NCI-H1105 (cell line): ENCODE results near the gene TMEM239.
"Not testable (repeated sequence)": the region's sequence is repeated elsewhere in the genome, so short reads cannot be mapped to it uniquely, and the experiment has no call there.

ENCODE experiments used
- DNase-seq: peaks from one replicate; lab custom pipeline; 2025; lab: John Stamatoyannopoulos, UW

Gene TMEM239

GRCh38 chr20:2799688-2800520 lies 16.3 kb upstream of the TMEM239 start:
- DNase-seq, result no peak

DNA sequence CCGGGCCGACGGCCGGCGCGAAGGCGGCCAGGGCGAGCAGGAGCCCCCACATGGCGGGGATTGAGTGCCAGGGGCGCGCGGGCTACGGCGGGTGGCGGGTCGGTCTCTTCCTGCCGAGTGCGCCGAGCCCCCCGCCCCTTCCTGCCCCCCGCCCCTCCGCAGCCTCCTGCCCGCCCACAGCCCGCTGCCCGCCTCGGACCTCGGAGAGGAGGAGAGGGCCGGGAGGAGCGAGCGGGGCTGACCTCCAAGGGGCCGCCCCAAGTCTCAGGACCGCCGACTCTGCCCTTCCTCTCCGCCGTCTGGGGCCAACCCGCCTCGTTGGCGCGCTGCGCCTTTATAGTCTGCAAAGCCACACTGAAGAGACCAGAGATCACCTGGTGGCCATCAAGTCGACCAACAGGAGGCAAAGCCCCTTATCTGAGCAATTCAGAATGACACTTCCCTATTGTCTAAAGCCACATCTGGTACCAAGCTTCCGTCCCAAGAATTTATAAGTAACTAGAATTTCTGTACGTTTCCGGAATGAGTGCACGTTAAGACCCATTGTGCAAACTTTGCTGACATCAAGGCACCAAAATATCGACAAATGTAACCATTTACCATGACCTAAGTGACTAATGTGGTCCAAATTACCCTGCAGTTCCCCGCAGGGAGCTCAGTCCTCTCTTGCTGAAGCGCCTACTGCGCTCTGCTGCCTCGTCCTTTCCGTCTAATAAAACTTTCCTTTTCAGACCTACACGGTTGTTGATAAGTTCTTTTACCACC lies 15.5 kb upstream of the TMEM239 start, which contains the start of gene CPXM1:
CPXM1 (minus strand) TSS at position 107 of the 765 bp plus-strand sequence; CDS start at position 52, 55 bp downstream.
- DNase-seq, result peak; percentile 45

DNA sequence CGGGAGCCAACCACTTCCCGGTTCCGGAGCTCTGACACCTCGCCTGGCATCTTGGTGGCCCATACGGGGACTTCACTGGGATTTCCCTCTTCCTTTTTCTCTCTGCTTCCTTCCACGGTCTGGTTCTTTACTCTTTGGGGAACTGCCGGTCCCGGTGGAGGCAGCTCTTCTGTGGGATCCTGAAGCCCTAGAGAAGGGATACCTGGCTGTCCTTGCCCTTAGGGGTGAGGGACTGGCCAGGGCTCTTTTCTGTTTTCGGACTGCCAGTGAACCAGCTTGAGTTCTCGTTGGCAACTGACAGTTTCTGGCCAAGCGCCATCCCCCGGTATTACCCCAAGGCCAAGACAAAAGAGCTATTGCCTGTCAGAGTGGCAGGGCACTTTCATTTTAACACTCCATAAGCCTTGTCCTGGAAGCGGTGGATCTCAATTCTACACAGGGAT lies 14.9 kb upstream of the TMEM239 start:
- peak; percentile 16 for DNase-seq

DNA sequence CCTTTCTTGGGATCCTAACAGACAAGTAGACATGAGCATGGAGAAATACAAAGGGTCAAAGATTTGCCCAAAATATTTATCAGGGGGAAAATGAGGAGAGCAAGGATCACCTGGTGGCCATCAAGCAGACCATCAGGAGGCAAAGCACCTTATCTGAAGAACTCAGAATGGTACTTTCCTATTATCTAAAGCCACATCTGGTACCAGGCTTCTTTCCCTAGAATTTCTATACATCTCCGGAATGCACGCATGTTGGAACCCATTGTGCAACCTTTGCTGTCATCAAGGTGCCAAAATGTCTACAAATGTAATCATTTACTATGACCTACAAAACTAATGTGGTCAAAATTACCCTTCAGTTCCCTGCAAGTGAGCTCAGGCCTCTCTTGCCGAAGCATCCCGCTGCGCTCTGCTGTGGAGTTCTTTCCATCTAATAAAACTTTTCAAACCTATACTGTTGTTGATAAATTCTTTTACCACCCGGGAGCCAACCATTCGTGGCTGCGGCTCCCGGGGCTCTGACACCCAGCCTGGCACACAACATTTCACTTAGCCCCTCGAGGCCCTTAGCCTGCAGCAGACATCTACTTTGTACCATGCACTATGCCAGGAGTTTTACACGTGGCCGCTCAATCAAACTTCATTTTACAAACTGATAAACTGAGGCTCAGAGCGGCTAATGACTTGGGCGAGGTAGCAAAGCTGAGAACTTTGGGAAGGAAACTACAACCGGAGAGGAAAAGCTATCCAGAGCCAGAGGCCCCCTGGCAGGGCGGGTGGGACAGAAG lies 11.9 kb upstream of the TMEM239 start:
- no peak for DNase-seq

DNA sequence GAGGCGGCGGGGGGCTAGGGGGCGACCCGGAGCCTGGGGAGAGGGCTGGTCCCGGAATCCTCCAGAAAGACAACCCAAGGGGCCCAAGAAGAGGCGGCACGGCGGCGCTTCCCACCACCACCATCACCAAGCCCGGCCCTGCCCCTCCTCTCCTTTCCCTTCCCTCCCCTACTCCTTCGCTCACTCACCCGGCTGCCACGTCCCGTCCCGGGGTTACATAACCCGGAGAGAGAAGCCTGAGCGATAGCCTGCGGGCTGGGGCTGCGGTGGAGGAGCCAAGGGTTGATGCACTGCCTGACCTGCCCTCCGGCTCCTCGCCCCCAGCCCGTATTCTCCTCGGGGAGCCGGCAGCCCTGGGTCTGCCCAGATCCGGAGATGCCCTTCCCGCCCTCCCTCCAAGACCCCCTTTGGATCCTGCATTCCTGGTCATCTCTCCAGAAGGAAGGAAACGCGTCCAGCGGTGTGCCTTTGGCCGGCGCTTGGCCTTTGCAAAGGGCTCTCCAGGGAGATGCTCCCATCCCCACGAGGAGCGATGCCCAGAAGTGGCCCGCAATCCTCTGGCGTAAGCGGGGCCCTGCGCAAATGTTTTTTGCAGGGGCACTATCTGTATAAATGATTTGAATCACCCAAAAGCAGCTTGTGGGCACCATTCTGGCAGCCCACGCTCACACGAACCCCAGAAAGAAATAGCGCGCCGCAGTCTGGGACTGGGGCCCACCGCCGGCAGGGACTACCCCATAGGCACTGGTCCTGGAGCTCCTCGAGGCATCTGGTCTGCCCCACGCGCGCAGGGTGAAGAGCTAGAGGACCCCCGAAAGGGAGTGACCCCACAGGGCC lies 11.1 kb upstream of the TMEM239 start:
- no peak for DNase-seq

DNA sequence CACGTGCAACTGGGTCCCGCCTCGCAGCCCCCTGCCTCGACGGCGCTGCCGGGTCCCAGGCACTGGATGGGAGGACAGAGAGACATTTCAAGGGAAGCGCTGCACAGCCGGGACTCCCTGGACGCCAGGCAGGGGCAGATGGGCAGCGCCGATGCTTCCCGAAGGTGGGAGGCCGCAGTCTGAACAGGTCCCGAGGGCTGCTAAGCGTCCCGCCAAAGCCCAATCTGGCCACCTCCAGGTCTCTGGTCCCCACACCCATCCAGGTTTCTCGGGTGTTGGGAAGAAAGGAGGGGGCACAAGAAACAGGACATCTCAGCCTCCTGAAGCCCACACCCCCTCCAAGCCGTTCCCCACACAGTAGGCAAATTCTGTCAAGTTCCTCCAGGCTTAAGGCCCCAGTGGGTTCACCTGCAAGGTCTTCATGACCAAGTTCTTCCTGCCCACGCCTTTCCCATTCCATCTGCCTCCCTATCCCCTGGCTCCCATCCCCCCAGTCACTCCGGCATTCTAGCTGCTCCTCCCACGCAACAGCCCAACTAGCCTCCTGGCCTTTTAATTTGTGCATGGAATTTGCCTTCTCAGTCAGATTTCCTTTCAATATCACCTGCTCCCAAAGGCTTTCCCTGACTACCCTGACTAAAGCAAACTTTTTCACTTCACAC lies 10.3 kb upstream of the TMEM239 start:
- DNase-seq, result no peak

GRCh38 chr20:2806351-2806701 lies 9.8 kb upstream of the TMEM239 start:
- DNase-seq, result no peak

GRCh38 chr20:2807019-2807418 lies 9.1 kb upstream of the TMEM239 start:
- DNase-seq, result no peak

GRCh38 chr20:2807929-2808328 lies 8.2 kb upstream of the TMEM239 start:
- not testable (repeated sequence) for DNase-seq

GRCh38 chr20:2809690-2810089 lies 6.5 kb upstream of the TMEM239 start:
- no peak for DNase-seq

GRCh38 chr20:2812189-2812588 lies 4.0 kb upstream of the TMEM239 start:
- DNase-seq, result no peak

DNA sequence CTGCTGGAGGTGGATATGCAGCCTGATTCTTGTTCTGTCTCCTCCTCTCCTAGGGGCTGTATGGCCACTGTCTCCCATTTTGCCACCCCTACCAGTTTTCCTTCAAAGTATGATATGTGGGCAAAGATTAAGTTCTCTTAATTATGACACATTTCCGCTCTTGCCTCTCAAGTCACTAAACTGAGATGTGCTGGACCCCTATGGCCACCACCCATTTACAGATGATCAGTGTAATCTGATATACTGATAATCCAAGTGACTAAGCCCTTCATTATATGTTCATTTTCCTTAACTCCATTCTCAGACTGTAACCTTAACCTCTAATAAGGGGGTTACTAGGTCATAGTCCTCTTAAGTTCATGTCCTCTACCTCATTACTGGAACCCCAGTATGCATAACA lies 2.1 kb upstream of the TMEM239 start:
- no peak for DNase-seq

DNA sequence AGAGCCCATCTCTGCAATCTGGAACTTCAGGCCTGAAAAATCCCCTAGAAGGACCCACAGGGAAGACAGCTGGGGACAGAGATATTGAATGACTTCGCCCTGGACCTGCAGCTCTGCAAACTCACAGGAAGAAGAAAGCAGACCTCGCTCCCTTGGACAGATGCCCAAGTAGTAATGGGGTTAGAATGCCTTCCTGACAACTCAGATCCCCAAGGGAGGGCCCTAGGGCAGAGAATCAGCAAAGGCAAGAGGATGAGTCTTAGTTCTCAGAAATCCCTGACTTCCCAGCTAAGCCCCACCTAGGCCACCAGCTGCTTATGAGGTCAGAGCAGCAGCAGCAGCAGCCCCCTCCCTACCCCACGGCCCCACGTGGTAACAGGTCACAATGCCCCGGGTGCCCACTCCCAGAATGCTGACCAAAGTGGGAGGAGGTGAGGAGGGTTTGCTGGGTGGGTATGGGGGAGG lies 1.5 kb upstream of the TMEM239 start, which contains the start of gene C20orf141:
C20orf141 (plus strand) TSS at position 401 of the 465 bp plus-strand sequence. CDS start 198 bp downstream, outside the sequence.
- DNase-seq, result no peak

GRCh38 chr20:2815242-2815900 lies 793 bp upstream of the TMEM239 start:
- no peak for DNase-seq

DNA sequence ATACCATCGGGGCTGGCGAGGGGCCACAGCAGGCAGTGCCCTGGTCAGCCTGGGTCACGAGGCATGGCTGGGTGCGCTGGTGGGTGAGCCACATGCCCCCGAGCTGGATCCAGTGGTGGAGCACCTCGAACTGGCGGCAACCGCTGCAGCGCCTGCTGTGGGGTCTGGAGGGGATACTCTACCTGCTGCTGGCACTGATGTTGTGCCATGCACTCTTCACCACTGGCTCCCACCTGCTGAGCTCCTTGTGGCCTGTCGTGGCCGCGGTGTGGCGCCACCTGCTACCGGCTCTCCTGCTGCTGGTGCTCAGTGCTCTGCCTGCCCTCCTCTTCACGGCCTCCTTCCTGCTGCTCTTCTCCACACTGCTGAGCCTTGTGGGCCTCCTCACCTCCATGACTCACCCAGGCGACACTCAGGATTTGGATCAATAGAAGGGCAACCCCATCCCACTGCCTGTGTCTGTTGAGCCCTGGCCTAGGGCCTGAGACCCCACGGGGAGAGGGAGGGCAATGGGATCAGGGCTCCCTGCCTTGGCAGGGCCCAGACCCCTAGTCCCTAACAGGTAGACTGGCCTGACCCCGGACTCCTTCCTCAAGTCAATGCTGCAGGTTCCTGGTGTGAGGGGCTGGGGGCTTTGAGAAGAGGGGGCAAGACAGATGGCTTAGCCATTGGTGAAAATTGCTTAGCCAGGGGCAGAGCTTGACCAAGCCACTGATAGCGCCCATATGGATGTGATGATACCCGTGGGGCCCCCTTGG lies 598 bp downstream of the TMEM239 start:
- DNase-seq, result no peak

DNA sequence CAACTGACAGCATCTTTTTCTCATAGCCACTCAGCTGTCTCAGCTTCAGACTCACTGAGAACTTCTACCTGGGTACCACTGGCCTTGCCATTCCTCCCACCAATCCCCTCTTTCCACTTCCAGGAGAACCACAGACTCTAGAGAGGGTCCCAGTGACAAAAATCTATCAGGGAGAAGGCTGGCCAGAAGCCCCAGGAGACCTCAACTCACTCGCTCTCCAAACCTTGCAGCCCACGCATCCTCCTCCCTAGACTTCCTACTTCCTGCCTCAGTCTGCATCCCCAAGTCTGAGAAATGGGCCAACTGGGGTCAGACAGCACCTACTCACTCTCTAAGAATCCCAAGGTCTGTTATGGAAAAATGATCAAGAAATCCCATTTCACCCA lies 1.2 kb downstream of the TMEM239 start:
- no peak for DNase-seq

DNA sequence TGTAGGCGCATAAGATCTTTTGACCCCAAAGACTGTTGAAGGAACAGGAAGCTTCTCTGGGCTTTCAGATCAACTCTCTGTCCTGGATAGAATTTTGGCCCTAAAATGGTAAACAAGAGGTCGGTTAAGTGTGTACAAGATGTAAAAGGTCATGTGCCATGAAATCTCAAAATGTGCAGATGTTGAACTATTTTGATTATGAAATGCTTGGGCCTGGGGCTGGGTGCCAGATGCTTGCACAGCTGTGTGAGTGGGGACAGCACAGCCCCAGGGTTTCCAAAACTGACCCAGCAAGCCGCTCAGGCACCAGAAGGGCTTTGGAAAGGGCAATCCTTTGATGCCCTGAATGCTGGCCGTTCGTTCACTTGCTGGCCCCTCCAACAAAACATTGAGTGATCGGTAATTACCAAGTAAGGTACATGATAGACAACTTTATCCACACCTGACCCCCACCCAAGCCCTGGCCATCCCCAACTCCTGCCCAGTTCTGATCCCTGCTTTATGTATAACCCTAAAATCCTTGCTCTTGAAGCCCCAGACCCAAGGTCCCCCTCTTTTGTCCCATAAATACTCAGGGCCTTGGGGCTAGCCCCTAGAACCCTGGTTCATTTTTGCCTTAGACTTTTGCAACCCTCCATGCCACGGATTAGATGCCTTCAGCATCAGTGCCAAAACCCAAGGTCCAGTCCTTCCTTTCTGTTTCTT lies 1.9 kb downstream of the TMEM239 start:
- no peak for DNase-seq

GRCh38 chr20:2820084-2820895 lies 4.1 kb downstream of the TMEM239 start:
- no peak for DNase-seq
